PC-9 (cell line): ENCODE data around the gene IL12RB1.

Experiments used
- EZH2 ChIP-seq: fragments of 200-600 bp; sonication (generic); IDR thresholded peaks from 2 replicates; pipeline ENCODE4 v1.8.0; 2017; ENCODE audit warnings: antibody characterized with exemption, low read depth
- TF ChIP-seq, protein P1 (sequence below): fragments of 200-600 bp; sonication (generic); conservative IDR thresholded peaks from 2 replicates; pipeline ENCODE4 v1.6.1; 2017; ENCODE audit warnings: mixed run types, antibody characterized with exemption, mild to moderate bottlenecking, moderate library complexity

DNA sequence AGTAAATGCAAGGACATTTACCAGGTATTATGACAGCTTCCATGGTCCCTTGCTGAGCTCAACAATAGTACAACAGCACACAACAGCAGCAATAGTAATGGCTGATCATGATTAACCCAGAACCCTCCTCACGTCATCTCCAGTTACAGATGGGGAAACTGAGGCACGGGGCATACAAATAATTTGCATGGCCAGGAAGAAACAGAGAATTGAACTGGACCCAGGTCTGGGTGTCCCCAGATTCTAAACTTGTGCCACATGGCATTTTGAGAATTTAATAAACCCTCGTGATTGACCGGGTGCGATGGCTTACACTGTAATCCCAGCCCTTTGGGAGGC lies 18.0 kb upstream of the IL12RB1 start:
- TF ChIP-seq, protein P1, sequence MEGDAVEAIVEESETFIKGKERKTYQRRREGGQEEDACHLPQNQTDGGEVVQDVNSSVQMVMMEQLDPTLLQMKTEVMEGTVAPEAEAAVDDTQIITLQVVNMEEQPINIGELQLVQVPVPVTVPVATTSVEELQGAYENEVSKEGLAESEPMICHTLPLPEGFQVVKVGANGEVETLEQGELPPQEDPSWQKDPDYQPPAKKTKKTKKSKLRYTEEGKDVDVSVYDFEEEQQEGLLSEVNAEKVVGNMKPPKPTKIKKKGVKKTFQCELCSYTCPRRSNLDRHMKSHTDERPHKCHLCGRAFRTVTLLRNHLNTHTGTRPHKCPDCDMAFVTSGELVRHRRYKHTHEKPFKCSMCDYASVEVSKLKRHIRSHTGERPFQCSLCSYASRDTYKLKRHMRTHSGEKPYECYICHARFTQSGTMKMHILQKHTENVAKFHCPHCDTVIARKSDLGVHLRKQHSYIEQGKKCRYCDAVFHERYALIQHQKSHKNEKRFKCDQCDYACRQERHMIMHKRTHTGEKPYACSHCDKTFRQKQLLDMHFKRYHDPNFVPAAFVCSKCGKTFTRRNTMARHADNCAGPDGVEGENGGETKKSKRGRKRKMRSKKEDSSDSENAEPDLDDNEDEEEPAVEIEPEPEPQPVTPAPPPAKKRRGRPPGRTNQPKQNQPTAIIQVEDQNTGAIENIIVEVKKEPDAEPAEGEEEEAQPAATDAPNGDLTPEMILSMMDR = no peak
- TF ChIP-seq EZH2 = no peak
